Measurements from ENCODE around the gene ABCF1. TPM values are rescaled to one million over a fixed set of nuclear protein-coding genes. Genes with fewer than 3 reads are reported as not detected.

The ABCF1 gene
- total and polyA plus RNA-seq, 9 of the 15 experiments (the other 6 are each of a cell fraction or from before 2014, with no cell fraction given): 41.6 to 193 (median 102) TPM

DNA sequence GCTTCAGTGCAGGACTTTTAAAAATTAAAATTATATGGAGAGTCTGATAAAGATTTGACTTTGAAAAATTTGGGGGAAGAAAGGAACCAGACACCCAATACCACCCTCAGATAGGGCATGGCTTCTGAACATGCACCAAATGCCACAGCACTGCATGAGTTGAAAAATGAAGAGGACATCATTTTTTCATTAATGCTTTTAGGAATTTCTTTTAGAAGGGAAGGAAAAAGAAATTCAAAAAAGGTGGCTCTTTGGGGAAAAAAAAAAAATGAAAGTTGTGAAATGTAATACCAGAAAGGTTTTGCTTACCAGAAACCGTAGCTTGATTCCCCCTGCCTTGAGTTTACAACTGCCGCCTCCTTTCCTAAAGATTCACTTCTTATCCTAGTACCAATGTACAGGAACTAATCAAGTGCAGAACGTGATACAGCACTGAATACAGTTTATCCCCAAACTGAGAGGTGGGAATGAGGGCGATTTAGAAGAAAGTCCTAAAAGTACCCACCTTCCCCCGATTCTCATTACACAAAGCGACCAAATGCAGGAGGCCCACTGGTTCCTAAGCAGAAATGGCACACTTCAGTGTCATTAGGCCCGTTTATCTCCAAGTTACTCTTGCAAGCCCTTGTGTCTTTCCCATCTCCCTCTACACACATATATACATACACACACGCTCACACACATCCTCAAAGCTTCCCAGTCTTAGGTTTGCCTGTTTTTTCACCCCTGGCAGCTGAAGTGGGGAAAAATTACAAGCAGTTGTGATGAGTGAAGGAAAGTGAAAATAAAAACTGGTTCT is 43.0 kb downstream of the ABCF1 start (continued):
- TF ChIP-seq, protein P1, sequence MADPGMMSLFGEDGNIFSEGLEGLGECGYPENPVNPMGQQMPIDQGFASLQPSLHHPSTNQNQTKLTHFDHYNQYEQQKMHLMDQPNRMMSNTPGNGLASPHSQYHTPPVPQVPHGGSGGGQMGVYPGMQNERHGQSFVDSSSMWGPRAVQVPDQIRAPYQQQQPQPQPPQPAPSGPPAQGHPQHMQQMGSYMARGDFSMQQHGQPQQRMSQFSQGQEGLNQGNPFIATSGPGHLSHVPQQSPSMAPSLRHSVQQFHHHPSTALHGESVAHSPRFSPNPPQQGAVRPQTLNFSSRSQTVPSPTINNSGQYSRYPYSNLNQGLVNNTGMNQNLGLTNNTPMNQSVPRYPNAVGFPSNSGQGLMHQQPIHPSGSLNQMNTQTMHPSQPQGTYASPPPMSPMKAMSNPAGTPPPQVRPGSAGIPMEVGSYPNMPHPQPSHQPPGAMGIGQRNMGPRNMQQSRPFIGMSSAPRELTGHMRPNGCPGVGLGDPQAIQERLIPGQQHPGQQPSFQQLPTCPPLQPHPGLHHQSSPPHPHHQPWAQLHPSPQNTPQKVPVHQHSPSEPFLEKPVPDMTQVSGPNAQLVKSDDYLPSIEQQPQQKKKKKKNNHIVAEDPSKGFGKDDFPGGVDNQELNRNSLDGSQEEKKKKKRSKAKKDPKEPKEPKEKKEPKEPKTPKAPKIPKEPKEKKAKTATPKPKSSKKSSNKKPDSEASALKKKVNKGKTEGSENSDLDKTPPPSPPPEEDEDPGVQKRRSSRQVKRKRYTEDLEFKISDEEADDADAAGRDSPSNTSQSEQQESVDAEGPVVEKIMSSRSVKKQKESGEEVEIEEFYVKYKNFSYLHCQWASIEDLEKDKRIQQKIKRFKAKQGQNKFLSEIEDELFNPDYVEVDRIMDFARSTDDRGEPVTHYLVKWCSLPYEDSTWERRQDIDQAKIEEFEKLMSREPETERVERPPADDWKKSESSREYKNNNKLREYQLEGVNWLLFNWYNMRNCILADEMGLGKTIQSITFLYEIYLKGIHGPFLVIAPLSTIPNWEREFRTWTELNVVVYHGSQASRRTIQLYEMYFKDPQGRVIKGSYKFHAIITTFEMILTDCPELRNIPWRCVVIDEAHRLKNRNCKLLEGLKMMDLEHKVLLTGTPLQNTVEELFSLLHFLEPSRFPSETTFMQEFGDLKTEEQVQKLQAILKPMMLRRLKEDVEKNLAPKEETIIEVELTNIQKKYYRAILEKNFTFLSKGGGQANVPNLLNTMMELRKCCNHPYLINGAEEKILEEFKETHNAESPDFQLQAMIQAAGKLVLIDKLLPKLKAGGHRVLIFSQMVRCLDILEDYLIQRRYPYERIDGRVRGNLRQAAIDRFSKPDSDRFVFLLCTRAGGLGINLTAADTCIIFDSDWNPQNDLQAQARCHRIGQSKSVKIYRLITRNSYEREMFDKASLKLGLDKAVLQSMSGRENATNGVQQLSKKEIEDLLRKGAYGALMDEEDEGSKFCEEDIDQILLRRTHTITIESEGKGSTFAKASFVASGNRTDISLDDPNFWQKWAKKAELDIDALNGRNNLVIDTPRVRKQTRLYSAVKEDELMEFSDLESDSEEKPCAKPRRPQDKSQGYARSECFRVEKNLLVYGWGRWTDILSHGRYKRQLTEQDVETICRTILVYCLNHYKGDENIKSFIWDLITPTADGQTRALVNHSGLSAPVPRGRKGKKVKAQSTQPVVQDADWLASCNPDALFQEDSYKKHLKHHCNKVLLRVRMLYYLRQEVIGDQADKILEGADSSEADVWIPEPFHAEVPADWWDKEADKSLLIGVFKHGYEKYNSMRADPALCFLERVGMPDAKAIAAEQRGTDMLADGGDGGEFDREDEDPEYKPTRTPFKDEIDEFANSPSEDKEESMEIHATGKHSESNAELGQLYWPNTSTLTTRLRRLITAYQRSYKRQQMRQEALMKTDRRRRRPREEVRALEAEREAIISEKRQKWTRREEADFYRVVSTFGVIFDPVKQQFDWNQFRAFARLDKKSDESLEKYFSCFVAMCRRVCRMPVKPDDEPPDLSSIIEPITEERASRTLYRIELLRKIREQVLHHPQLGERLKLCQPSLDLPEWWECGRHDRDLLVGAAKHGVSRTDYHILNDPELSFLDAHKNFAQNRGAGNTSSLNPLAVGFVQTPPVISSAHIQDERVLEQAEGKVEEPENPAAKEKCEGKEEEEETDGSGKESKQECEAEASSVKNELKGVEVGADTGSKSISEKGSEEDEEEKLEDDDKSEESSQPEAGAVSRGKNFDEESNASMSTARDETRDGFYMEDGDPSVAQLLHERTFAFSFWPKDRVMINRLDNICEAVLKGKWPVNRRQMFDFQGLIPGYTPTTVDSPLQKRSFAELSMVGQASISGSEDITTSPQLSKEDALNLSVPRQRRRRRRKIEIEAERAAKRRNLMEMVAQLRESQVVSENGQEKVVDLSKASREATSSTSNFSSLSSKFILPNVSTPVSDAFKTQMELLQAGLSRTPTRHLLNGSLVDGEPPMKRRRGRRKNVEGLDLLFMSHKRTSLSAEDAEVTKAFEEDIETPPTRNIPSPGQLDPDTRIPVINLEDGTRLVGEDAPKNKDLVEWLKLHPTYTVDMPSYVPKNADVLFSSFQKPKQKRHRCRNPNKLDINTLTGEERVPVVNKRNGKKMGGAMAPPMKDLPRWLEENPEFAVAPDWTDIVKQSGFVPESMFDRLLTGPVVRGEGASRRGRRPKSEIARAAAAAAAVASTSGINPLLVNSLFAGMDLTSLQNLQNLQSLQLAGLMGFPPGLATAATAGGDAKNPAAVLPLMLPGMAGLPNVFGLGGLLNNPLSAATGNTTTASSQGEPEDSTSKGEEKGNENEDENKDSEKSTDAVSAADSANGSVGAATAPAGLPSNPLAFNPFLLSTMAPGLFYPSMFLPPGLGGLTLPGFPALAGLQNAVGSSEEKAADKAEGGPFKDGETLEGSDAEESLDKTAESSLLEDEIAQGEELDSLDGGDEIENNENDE (IDR thresholded peaks at IDR 0.05; ENCODE audit: low read depth, low read length): no peak
- TF ChIP-seq, protein P2, sequence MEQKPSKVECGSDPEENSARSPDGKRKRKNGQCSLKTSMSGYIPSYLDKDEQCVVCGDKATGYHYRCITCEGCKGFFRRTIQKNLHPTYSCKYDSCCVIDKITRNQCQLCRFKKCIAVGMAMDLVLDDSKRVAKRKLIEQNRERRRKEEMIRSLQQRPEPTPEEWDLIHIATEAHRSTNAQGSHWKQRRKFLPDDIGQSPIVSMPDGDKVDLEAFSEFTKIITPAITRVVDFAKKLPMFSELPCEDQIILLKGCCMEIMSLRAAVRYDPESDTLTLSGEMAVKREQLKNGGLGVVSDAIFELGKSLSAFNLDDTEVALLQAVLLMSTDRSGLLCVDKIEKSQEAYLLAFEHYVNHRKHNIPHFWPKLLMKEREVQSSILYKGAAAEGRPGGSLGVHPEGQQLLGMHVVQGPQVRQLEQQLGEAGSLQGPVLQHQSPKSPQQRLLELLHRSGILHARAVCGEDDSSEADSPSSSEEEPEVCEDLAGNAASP (IDR thresholded peaks at IDR 0.05): no peak
- TF ChIP-seq, protein P3, sequence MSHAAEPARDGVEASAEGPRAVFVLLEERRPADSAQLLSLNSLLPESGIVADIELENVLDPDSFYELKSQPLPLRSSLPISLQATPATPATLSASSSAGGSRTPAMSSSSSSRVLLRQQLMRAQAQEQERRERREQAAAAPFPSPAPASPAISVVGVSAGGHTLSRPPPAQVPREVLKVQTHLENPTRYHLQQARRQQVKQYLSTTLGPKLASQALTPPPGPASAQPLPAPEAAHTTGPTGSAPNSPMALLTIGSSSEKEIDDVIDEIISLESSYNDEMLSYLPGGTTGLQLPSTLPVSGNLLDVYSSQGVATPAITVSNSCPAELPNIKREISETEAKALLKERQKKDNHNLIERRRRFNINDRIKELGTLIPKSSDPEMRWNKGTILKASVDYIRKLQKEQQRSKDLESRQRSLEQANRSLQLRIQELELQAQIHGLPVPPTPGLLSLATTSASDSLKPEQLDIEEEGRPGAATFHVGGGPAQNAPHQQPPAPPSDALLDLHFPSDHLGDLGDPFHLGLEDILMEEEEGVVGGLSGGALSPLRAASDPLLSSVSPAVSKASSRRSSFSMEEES (CRISPR knock-in tag; IDR thresholded peaks at IDR 0.05): no peak; the same call in 1 of the 2 replicates
- no peak for TF ChIP-seq MBD2 (IDR thresholded peaks at IDR 0.05; ENCODE audit: borderline replicate concordance, low read depth)
- TF ChIP-seq, protein P4, sequence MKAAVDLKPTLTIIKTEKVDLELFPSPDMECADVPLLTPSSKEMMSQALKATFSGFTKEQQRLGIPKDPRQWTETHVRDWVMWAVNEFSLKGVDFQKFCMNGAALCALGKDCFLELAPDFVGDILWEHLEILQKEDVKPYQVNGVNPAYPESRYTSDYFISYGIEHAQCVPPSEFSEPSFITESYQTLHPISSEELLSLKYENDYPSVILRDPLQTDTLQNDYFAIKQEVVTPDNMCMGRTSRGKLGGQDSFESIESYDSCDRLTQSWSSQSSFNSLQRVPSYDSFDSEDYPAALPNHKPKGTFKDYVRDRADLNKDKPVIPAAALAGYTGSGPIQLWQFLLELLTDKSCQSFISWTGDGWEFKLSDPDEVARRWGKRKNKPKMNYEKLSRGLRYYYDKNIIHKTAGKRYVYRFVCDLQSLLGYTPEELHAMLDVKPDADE (conservative IDR thresholded peaks at IDR 0.05; ENCODE audit: control insufficient read depth, low read depth, low read length): no peak
- no peak for TF ChIP-seq ZNF764 (CRISPR knock-in tag; IDR thresholded peaks at IDR 0.05; ENCODE audit: low read depth)
- TF ChIP-seq, protein P5, sequence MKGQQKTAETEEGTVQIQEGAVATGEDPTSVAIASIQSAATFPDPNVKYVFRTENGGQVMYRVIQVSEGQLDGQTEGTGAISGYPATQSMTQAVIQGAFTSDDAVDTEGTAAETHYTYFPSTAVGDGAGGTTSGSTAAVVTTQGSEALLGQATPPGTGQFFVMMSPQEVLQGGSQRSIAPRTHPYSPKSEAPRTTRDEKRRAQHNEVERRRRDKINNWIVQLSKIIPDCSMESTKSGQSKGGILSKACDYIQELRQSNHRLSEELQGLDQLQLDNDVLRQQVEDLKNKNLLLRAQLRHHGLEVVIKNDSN (CRISPR knock-in tag; IDR thresholded peaks at IDR 0.05): no peak
- TF ChIP-seq SIN3B (IDR thresholded peaks at IDR 0.05; ENCODE audit: low read depth): no peak

Data from K562 (cell line).